ENCODE results near the gene ITGB6.

Gene ITGB6

DNA sequence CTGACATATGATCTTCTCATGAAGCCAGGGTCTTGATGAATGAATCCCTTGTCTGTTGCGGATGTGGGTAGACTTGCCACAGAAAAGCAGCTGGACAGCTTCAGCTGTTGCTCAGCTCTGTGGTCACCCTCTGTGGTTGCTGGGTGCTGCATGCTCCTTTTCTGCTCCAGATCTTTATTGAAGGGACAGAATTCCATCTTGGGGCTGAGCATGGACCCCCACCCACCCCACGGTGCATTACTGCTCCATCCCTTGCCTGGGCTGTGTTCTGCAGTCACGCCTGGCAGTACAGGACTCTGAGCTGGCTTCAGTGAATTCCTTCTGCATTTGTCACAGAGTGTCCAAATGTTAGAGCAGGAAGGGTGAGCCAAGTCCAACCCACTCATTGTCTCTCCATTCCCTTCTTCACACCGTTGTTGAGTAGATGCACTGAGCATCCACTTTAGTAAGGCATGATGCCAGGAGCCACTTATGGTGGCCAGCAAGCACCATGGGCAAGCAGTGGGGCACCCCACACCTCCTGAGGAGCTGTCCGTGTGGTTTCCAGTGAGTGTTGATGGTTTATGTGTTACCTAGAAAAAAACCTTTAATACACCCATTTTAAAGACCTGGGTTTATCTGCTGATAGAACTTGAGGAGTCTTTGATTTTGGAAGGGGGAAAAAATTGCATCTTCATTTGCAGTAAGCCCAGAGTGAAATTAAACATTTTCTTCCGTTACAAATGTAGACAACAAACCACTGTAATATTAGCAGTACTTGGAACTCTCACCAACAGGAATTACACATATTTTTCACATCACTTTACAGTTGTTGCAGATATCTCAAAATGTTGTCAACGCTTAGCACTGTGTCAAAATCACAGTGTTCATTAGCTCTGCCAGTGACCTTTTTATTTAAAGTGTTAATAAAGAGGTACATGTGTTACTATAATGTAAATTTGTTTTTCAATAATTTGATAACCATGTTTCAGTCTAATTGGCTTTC lies 14.7 kb upstream of the ITGB6 start:
- Histone ChIP-seq H3K79me2 (ENCODE audit: insufficient read depth, low read length) (no peaks in the 10 kb centered on the region), H4K20me1 (ENCODE audit: insufficient read depth, low read length) (no peaks in the 10 kb centered on the region), H3K4me1 (ENCODE audit: insufficient read depth, low read length, severe bottlenecking) (no peaks in the 10 kb centered on the region), H3K4me2 (ENCODE audit: low read length) (no peak overlapping the region), H3F3A (ENCODE audit: insufficient read depth, low read length) (no peaks in the 10 kb centered on the region), H3K4me3 (ENCODE audit: low read depth, low read length, poor library complexity, severe bottlenecking) (no peak overlapping the region), H3K27me3 (ENCODE audit: insufficient read depth, low read length) (no peaks in the 10 kb centered on the region), H3K27ac (ENCODE audit: low read depth, low read length, poor library complexity, severe bottlenecking) (no peak overlapping the region), H3K9me2 (ENCODE audit: low read depth, low read length) (no peaks in the 10 kb centered on the region), H3K36me3 (ENCODE audit: insufficient read depth, low read length) (no peaks in the 10 kb centered on the region), H3K9ac (ENCODE audit: low read length) (no peak overlapping the region), H3K9me3 (ENCODE audit: low read length) (no peaks in the 10 kb centered on the region), H2AFZ (ENCODE audit: low read length) (no peak overlapping the region)
- TF ChIP-seq EZH2 (IDR thresholded peaks at IDR 0.05; ENCODE audit: borderline replicate concordance, low read length) (no peak), CTCF (IDR thresholded peaks at IDR 0.05; ENCODE audit: low read length) (no peak)

DNA sequence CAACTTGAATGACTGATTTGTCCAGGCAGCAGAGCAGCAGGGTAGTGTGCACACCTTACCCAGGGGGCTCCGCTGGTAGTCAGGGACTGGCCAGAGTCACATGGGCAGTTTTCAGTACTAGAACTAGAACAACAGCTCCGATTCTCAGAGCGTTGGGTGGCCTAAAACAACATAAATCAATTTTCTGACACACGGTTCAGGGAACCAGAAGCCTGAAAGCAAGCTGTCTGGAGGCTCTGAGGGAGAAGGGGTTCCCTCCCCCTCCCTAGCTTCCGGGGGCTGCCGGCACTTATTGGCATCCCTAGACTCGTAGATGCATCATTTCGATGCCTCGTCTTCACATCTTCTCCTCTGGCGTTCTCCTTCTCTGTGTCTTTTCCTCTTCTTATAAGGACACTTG lies 13.4 kb upstream of the ITGB6 start:
- Histone ChIP-seq H3K9me2 (ENCODE audit: low read depth, low read length) (no peaks in the 10 kb centered on the region), H3K27ac (ENCODE audit: low read depth, low read length, poor library complexity, severe bottlenecking) (no peak overlapping the region), H2AFZ (ENCODE audit: low read length) (no peak overlapping the region), H3K4me2 (ENCODE audit: low read length) (no peak overlapping the region), H3K4me1 (ENCODE audit: insufficient read depth, low read length, severe bottlenecking) (no peaks in the 10 kb centered on the region), H3K79me2 (ENCODE audit: insufficient read depth, low read length) (no peaks in the 10 kb centered on the region), H3K4me3 (ENCODE audit: low read depth, low read length, poor library complexity, severe bottlenecking) (no peak overlapping the region), H3K36me3 (ENCODE audit: insufficient read depth, low read length) (no peaks in the 10 kb centered on the region), H3K27me3 (ENCODE audit: insufficient read depth, low read length) (no peaks in the 10 kb centered on the region), H3K9ac (ENCODE audit: low read length) (no peak overlapping the region), H3K9me3 (ENCODE audit: low read length) (no peaks in the 10 kb centered on the region), H4K20me1 (ENCODE audit: insufficient read depth, low read length) (no peaks in the 10 kb centered on the region), H3F3A (ENCODE audit: insufficient read depth, low read length) (no peaks in the 10 kb centered on the region)
- TF ChIP-seq EZH2 (IDR thresholded peaks at IDR 0.05; ENCODE audit: borderline replicate concordance, low read length), result no peak
- TF ChIP-seq CTCF (IDR thresholded peaks at IDR 0.05; ENCODE audit: low read length), result no peak

DNA sequence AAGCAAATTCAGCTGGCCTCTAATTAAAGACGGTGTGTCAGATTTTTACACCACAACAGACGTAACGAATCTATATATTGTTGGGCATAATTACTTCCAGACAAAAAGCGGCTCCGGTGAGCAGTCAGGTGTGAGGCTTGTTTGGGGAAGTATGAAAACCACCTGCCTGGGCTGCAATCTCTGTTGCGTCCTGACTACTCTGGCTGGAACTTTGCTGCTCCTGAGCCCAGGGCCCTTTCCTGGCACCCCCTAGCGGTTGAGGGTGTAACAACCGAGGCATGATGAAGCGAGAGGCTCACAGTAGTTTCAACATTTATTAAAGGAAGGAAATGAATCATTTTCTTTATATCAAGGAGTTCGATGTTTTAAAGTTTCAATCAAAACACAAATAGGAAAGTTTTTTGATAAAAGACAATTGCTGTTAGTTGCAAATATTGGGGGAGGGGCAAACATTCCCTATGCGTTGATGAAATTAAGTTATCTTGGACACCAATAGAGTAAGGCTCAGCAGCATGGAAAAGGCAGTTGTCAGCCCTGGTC lies 10.6 kb upstream of the ITGB6 start:
- Histone ChIP-seq H3K4me1 (ENCODE audit: insufficient read depth, low read length, severe bottlenecking) (no peaks in the 10 kb centered on the region), H3K4me2 (ENCODE audit: low read length) (no peak overlapping the region), H3K79me2 (ENCODE audit: insufficient read depth, low read length) (no peaks in the 10 kb centered on the region), H3K36me3 (ENCODE audit: insufficient read depth, low read length) (no peaks in the 10 kb centered on the region), H2AFZ (ENCODE audit: low read length) (no peak overlapping the region), H3K9me2 (ENCODE audit: low read depth, low read length) (no peaks in the 10 kb centered on the region), H3K27ac (ENCODE audit: low read depth, low read length, poor library complexity, severe bottlenecking) (no peak overlapping the region), H3F3A (ENCODE audit: insufficient read depth, low read length) (no peaks in the 10 kb centered on the region), H3K4me3 (ENCODE audit: low read depth, low read length, poor library complexity, severe bottlenecking) (no peak overlapping the region), H3K27me3 (ENCODE audit: insufficient read depth, low read length) (no peaks in the 10 kb centered on the region; the same call in 1 of the 2 replicates), H3K9me3 (ENCODE audit: low read length) (no peaks in the 10 kb centered on the region), H4K20me1 (ENCODE audit: insufficient read depth, low read length) (no peaks in the 10 kb centered on the region), H3K9ac (ENCODE audit: low read length) (no peak overlapping the region)
- TF ChIP-seq EZH2 (IDR thresholded peaks at IDR 0.05; ENCODE audit: borderline replicate concordance, low read length) (no peak), CTCF (IDR thresholded peaks at IDR 0.05; ENCODE audit: low read length) (peak; percentile 92)

Measured in OCI-LY1 (cell line).